OCI-LY1 (cell line): Measurements from ENCODE around the gene NHP2.

Source experiments
- H2AFZ ChIP-seq: fragments of 200-600 bp; sonication (generic), shearing (Covaris generic); 2 replicates; pipeline ENCODE4 v1.6.0; 2014; ENCODE audit warnings: antibody characterized with exemption, mild to moderate bottlenecking, low read length
- H3F3A ChIP-seq: fragments of 200-600 bp; sonication (generic), shearing (Covaris generic); 2 replicates; pipeline ENCODE4 v1.6.0; 2014; ENCODE audit warnings: mild to moderate bottlenecking, antibody characterized with exemption, low read length, moderate library complexity; ENCODE audit not compliant: insufficient read depth
- H3K27ac ChIP-seq: fragments of 200-600 bp; sonication (generic); 2 replicates; pipeline ENCODE4 v1.5.1; 2014; ENCODE audit warnings: low read length, mixed run types, mild to moderate bottlenecking, low read depth; ENCODE audit not compliant: poor library complexity, severe bottlenecking
- H3K27me3 ChIP-seq: fragments of 200-600 bp; sonication (generic); 2 replicates; pipeline ENCODE4 v1.6.0; 2014; ENCODE audit warnings: antibody characterized with exemption, mild to moderate bottlenecking, low read length, moderate library complexity; ENCODE audit not compliant: insufficient read depth
- H3K36me3 ChIP-seq: fragments of 200-600 bp; sonication (generic); 2 replicates; pipeline ENCODE4 v1.6.1; 2014; ENCODE audit warnings: mild to moderate bottlenecking, antibody characterized with exemption, low read length, moderate library complexity, mixed read lengths; ENCODE audit not compliant: insufficient read depth
- H3K4me1 ChIP-seq: fragments of 200-600 bp; sonication (generic); 2 replicates; pipeline ENCODE4 v1.5.1; 2014; ENCODE audit warnings: mild to moderate bottlenecking, low read length, moderate library complexity; ENCODE audit not compliant: insufficient read depth, severe bottlenecking
- H3K4me2 ChIP-seq: fragments of 200-600 bp; sonication (generic), shearing (Covaris generic); 2 replicates; pipeline ENCODE4 v1.6.1; 2014; ENCODE audit warnings: low read length
- H3K4me3 ChIP-seq: fragments of 200-600 bp; sonication (generic); 2 replicates; pipeline ENCODE4 v1.5.1; 2014; ENCODE audit warnings: low read length, low read depth, mild to moderate bottlenecking, mixed read lengths; ENCODE audit not compliant: poor library complexity, severe bottlenecking
- H3K79me2 ChIP-seq: fragments of 200-600 bp; shearing (Covaris generic); 2 replicates; pipeline ENCODE4 v1.6.1; 2016; ENCODE audit warnings: mixed run types, low read length, mixed read lengths; ENCODE audit not compliant: insufficient read depth
- H3K9ac ChIP-seq: fragments of 200-600 bp; sonication (generic), shearing (Covaris generic); 2 replicates; pipeline ENCODE4 v1.6.1; 2014; ENCODE audit warnings: mild to moderate bottlenecking, low read length, mixed read lengths
- H3K9me2 ChIP-seq: fragments of 200-600 bp; sonication (generic), shearing (Covaris generic); 2 replicates; pipeline ENCODE4 v1.6.1; 2014; ENCODE audit warnings: low read depth, mild to moderate bottlenecking, low read length, mixed read lengths
- H3K9me3 ChIP-seq: fragments of 200-600 bp; shearing (Covaris generic); 2 replicates; pipeline ENCODE4 v1.6.1; 2014; ENCODE audit warnings: low read length, mixed read lengths
- H4K20me1 ChIP-seq: fragments of 200-600 bp; sonication (generic), shearing (Covaris generic); 2 replicates; pipeline ENCODE4 v1.6.0; 2016; ENCODE audit warnings: mild to moderate bottlenecking, low read length; ENCODE audit not compliant: insufficient read depth
- EZH2 ChIP-seq: fragments of 200-600 bp; sonication (generic), shearing (Covaris generic); IDR thresholded peaks from 2 replicates; pipeline ENCODE4 v1.8.0; 2017; ENCODE audit warnings: borderline replicate concordance, mixed run types, mild to moderate bottlenecking, antibody characterized with exemption, low read length, moderate library complexity, mixed read lengths
- TF ChIP-seq, protein P1 (sequence below): fragments of 200-600 bp; sonication (generic), shearing (Covaris generic); IDR thresholded peaks from 2 replicates; pipeline ENCODE4 v1.5.1; 2017; ENCODE audit warnings: mild to moderate bottlenecking, antibody characterized with exemption, low read length, moderate library complexity, mixed read lengths

The NHP2 gene

DNA sequence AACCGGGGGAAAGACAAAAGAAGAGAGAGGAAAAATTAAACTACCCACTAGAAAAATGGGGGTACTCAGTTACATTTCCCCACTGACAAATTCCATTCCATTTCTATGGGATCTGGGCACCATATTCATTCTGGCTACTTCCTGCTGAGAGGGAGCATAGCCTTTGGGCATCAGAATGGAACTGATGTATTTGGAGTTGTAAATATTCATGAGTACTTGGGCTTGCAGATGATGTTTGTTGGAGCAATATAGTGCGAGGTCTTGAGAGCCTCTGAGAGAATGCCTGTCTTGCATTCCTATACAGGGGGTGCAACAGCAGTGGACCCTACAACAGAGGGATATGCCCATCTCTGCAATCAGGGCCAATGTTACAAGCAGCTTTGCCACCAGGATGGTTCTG is 16.8 kb upstream of the NHP2 start:
- Histone ChIP-seq H3K4me1 (no peaks in the 10 kb centered on the region), H3K9me2 (no peaks in the 10 kb centered on the region), H3K27me3 (no peaks in the 10 kb centered on the region), H3K4me3 (no peak overlapping the region), H3K4me2 (no peak overlapping the region), H4K20me1 (no peaks in the 10 kb centered on the region), H3K9me3 (no peaks in the 10 kb centered on the region), H3K27ac (no peak overlapping the region), H3F3A (no peaks in the 10 kb centered on the region), H3K9ac (no peak overlapping the region), H3K79me2 (no peaks in the 10 kb centered on the region), H2AFZ (no peak overlapping the region), H3K36me3 (no peaks in the 10 kb centered on the region)
- TF ChIP-seq, protein P1, sequence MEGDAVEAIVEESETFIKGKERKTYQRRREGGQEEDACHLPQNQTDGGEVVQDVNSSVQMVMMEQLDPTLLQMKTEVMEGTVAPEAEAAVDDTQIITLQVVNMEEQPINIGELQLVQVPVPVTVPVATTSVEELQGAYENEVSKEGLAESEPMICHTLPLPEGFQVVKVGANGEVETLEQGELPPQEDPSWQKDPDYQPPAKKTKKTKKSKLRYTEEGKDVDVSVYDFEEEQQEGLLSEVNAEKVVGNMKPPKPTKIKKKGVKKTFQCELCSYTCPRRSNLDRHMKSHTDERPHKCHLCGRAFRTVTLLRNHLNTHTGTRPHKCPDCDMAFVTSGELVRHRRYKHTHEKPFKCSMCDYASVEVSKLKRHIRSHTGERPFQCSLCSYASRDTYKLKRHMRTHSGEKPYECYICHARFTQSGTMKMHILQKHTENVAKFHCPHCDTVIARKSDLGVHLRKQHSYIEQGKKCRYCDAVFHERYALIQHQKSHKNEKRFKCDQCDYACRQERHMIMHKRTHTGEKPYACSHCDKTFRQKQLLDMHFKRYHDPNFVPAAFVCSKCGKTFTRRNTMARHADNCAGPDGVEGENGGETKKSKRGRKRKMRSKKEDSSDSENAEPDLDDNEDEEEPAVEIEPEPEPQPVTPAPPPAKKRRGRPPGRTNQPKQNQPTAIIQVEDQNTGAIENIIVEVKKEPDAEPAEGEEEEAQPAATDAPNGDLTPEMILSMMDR: no peak
- no peak for TF ChIP-seq EZH2

DNA sequence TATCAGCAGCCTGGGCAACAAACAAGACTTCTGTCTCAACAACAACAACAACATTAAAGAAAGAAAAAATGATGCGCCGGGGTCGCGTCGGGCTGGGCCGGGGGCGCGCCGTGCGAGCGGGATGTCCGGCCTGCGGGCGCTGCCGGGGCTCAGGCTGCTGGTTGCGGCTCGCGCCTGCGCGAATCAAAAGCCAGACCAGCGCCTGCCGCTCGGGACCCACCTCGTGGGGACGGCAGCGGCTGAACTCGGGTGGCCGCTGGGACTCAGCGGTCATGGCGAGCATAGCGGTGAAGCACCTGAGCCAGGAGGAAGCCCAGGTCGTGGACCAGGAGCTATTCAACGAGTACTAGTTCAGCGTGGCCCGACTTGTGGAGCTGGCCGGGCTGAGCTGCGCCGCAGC is 11.9 kb upstream of the NHP2 start:
- H3K4me1 ChIP-seq: peaks cover 5% of the 10 kb centered on the region
- no peak overlapping the region for H3K9ac ChIP-seq
- no peaks in the 10 kb centered on the region for H4K20me1 ChIP-seq
- H3K79me2 ChIP-seq: no peaks in the 10 kb centered on the region
- H3K9me2 ChIP-seq: no peaks in the 10 kb centered on the region
- H2AFZ ChIP-seq: no peak overlapping the region
- no peaks in the 10 kb centered on the region for H3F3A ChIP-seq
- no peak overlapping the region for H3K27ac ChIP-seq
- H3K9me3 ChIP-seq: no peaks in the 10 kb centered on the region
- no peaks in the 10 kb centered on the region for H3K36me3 ChIP-seq
- no peak overlapping the region for H3K4me3 ChIP-seq
- no peak overlapping the region for H3K4me2 ChIP-seq
- no peaks in the 10 kb centered on the region for H3K27me3 ChIP-seq
- TF ChIP-seq, protein P1: no peak
- TF ChIP-seq EZH2: no peak

DNA sequence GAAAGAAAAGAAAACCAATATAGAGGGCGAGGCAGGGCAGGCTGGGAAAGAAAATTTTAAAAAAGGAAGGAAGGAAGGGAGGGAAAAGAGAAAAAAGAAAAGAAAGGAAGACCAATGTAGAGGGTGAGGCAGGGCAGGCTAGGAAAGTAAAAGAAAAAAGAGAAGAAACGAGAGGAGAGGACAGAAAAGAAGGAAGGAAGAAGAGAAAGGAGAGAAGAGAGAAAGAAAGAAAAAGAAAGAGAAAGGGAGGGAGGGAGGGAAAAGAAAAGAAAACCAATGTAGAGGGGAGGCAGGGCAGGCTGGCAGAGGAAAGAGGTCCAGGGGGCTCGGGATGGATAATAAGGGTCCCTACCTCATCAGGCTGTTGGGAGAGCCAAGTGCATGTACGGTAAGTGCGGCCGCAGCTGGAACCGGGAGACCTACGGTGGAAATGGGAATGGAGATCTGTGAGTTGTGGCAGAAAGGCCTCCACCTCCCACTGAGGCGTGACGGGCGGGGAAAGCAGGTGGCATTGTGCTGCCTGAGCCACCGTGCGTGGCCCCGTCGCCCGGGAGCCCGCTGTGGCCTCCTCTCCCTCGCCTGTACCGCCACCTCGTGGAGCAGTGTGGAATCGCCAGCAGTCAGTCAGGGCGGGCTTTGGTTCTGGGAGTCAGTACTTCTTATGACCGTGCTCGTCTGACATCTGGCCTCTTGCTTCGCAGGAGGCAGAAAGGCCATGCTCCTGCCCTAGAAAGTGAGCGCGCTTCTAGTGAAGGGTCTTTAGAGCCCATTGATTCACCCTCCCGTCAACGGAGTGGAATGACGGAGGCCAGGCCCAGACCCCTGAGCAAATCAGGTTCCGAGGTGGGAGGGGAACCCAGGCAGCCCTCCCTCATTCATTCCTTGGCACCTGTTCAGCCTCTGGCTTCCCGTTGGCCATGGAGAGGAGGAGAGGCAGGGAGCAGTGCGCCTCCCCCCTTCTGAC is 10.4 kb upstream of the NHP2 start:
- Histone ChIP-seq H3K4me3 (no peak overlapping the region), H3K79me2 (no peaks in the 10 kb centered on the region), H3K27me3 (no peaks in the 10 kb centered on the region), H3K9ac (no peak overlapping the region), H3K4me1 (peaks cover 5% of the 10 kb centered on the region), H3F3A (no peaks in the 10 kb centered on the region), H3K9me3 (no peaks in the 10 kb centered on the region), H2AFZ (no peak overlapping the region), H4K20me1 (no peaks in the 10 kb centered on the region), H3K4me2 (peak overlapping the region; percentile 41; the same call in 1 of the 2 replicates), H3K27ac (no peak overlapping the region), H3K36me3 (no peaks in the 10 kb centered on the region), H3K9me2 (no peaks in the 10 kb centered on the region)
- TF ChIP-seq, protein P1: peak; percentile 98
- TF ChIP-seq EZH2: no peak
